HepG2 (cell line): ENCODE data around the gene ZNF630. TPM values are rescaled to one million over a fixed set of nuclear protein-coding genes. Genes with fewer than 3 reads are reported as not detected.

Experiments used
- ATAC-seq: fragments of 200-7000 bp; cut with Tn5 transposase; 3 replicates; pipeline ENCODE4 v1.9.1; 2020; ENCODE audit warnings: mild to moderate bottlenecking, moderate library complexity
- BruUV-seq: library from RNA; stranded (reverse); fragments of 400-500 nt; replicated peaks from 2 replicates; lab custom pipeline; 2021; lab: Mats Ljungman, UMichigan
- CTCF ChIA-PET: fragments of 300-600 bp; formaldehyde crosslinking; extraction: SDS; loops from one replicate; lab custom pipeline; 2021; ENCODE audit warnings: low total read pairs, inconsistent platforms, low intra/inter-chr PET ratio; lab: Yijun Ruan, JAX
- POLR2A ChIA-PET: fragments of 350-600 bp; sonication (Branson Sonifier 250); formaldehyde crosslinking; loops from one replicate; lab custom pipeline; 2020; ENCODE audit warnings: antibody characterized with exemption, inconsistent platforms; lab: Yijun Ruan, JAX
- DNase-seq: peaks from one replicate; pipeline ENCODE4 v3.0.0-alpha.2; 2015; ENCODE audit warnings: low spot score
- FAIRE-seq: peaks from 3 replicates; lab custom pipeline; 2011; peaks lifted over from hg19 to GRCh38; lab: Jason Lieb, UNC
- H2AFZ ChIP-seq: one replicate; pipeline ENCODE4 v1.6.1; 2011; ENCODE audit warnings: low read length, inconsistent platforms
- H3K27ac ChIP-seq: fragments of 300-600 bp; 3 replicates; pipeline ENCODE4 v1.8.0; 2011; ENCODE audit warnings: mixed run types, mild to moderate bottlenecking, mixed read lengths, low read length, inconsistent platforms; ENCODE audit not compliant: insufficient read depth; ENCODE audit errors: extremely low read length
- H3K27me3 ChIP-seq, 2 experiments: fragments of 200-600 bp in 1 of 2; 2 replicates in 1 of 2; 3 replicates in 1 of 2; pipeline versions ENCODE4 v1.6.0 to v1.8.0; 2011; ENCODE audit warnings: low read length in 2 of 2, mild to moderate bottlenecking in 2 of 2, moderate library complexity in 2 of 2, inconsistent platforms in 1 of 2; ENCODE audit not compliant: insufficient read depth in 2 of 2, control insufficient read depth in 1 of 2
- H3K36me3 ChIP-seq, 2 experiments: fragments of 200-600 bp in 1 of 2; replicated peaks in 1 of 2; 2 replicates in 1 of 2; 3 replicates in 1 of 2; pipeline versions ENCODE4 v1.5.1 to v1.8.0; 2011; ENCODE audit warnings: low read length in 2 of 2, inconsistent platforms in 1 of 2; ENCODE audit not compliant: insufficient read depth in 2 of 2, control insufficient read depth in 1 of 2
- H3K4me1 ChIP-seq: 2 replicates; pipeline ENCODE4 v1.5.1; 2012; ENCODE audit warnings: low read length, inconsistent platforms; ENCODE audit not compliant: insufficient read depth
- H3K4me2 ChIP-seq: 2 replicates; pipeline ENCODE4 v1.6.0; 2011; ENCODE audit warnings: low read depth, low read length, inconsistent platforms
- H3K4me3 ChIP-seq, 3 experiments: fragments of 200-600 bp in 1 of 3; sonication (generic), shearing (Covaris generic) in 1 of 3; replicated peaks in 1 of 3; 2 replicates each; pipeline ENCODE4 v1.5.1; 2011 to 2016; ENCODE audit warnings: low read length in 3 of 3, inconsistent platforms in 2 of 3, low read depth in 2 of 3, mild to moderate bottlenecking in 2 of 3, control low read depth in 1 of 3, mixed read lengths in 1 of 3; ENCODE audit not compliant: insufficient read depth in 1 of 3
- H3K79me2 ChIP-seq: one replicate; pipeline ENCODE4 v1.6.1; 2011; ENCODE audit warnings: low read length, inconsistent platforms; ENCODE audit not compliant: insufficient read depth
- H3K9ac ChIP-seq: 2 replicates; pipeline ENCODE4 v1.6.0; 2011; ENCODE audit warnings: mild to moderate bottlenecking, low read depth, low read length, inconsistent platforms; ENCODE audit not compliant: insufficient read depth
- H3K9me3 ChIP-seq: 2 replicates; pipeline ENCODE4 v1.5.1; 2012; ENCODE audit warnings: mild to moderate bottlenecking, low read length
- H4K20me1 ChIP-seq: 2 replicates; pipeline ENCODE4 v1.6.0; 2011; ENCODE audit warnings: inconsistent platforms, mild to moderate bottlenecking, low read length, moderate library complexity; ENCODE audit not compliant: insufficient read depth
- EED ChIP-seq: sonication (generic); formaldehyde crosslinking; IDR thresholded peaks from 2 replicates; pipeline ENCODE4 v1.5.0; 2020; ENCODE audit warnings: mild to moderate bottlenecking, missing genetic modification reagents
- FOXJ3 ChIP-seq: sonication (generic); formaldehyde crosslinking; IDR thresholded peaks from 2 replicates; pipeline ENCODE4 v1.4.0; 2020; ENCODE audit warnings: missing genetic modification reagents, mild to moderate bottlenecking, borderline replicate concordance
- GATAD2A ChIP-seq: IDR thresholded peaks from 2 replicates; pipeline ENCODE4 v1.6.1; 2016
- GLI4 ChIP-seq: sonication (generic); formaldehyde crosslinking; IDR thresholded peaks from 2 replicates; pipeline ENCODE4 v1.5.1; 2020; ENCODE audit warnings: missing genetic modification reagents, mild to moderate bottlenecking, moderate library complexity, borderline replicate concordance
- MBD4 ChIP-seq: IDR thresholded peaks from 2 replicates; pipeline ENCODE4 v1.6.1; 2012; ENCODE audit warnings: low read length, inconsistent platforms, borderline replicate concordance
- MEF2D ChIP-seq: sonication (generic); formaldehyde crosslinking; IDR thresholded peaks from 2 replicates; pipeline ENCODE4 v1.5.1; 2020; ENCODE audit warnings: mild to moderate bottlenecking, missing genetic modification reagents
- MEIS1 ChIP-seq: sonication (generic); formaldehyde crosslinking; IDR thresholded peaks from 2 replicates; pipeline ENCODE4 v1.9.0; 2021; ENCODE audit warnings: mild to moderate bottlenecking, missing genetic modification reagents, moderate library complexity, borderline replicate concordance
- RARA ChIP-seq: IDR thresholded peaks from 2 replicates; pipeline ENCODE4 v1.6.1; 2016; ENCODE audit warnings: missing genetic modification reagents, missing compliant biosample characterization
- RFXANK ChIP-seq: IDR thresholded peaks from 2 replicates; pipeline ENCODE4 v1.6.1; 2016
- TEAD2 ChIP-seq: sonication (generic); formaldehyde crosslinking; IDR thresholded peaks from 2 replicates; pipeline ENCODE4 v1.9.0; 2021; ENCODE audit warnings: missing genetic modification reagents
- THAP11 ChIP-seq: IDR thresholded peaks from 2 replicates; pipeline ENCODE4 v1.6.1; 2016; ENCODE audit warnings: missing biosample characterization, missing genetic modification reagents
- TMF1 ChIP-seq: sonication (generic); formaldehyde crosslinking; IDR thresholded peaks from 2 replicates; pipeline ENCODE4 v1.8.1; 2022; ENCODE audit warnings: low read depth, missing genetic modification reagents
- ZNF207 ChIP-seq: fragments of 450-650 bp; IDR thresholded peaks from 2 replicates; pipeline ENCODE4 v1.6.1; 2016; ENCODE audit warnings: antibody characterized with exemption, borderline replicate concordance
- ZNF501 ChIP-seq: sonication (generic); formaldehyde crosslinking; IDR thresholded peaks from 2 replicates; pipeline ENCODE4 v1.5.1; 2020; ENCODE audit warnings: mild to moderate bottlenecking, moderate library complexity, missing genetic modification reagents
- ZNF672 ChIP-seq: sonication (generic); formaldehyde crosslinking; IDR thresholded peaks from 2 replicates; pipeline ENCODE4 v1.8.1; 2022; ENCODE audit warnings: missing genetic modification reagents
- ZNF775 ChIP-seq: sonication (generic); formaldehyde crosslinking; IDR thresholded peaks from 2 replicates; pipeline ENCODE4 v1.4.0; 2020; ENCODE audit warnings: missing genetic modification reagents, mild to moderate bottlenecking, moderate library complexity, borderline replicate concordance
- ZSCAN12 ChIP-seq: sonication (generic); formaldehyde crosslinking; IDR thresholded peaks from 2 replicates; pipeline ENCODE4 v1.9.0; 2021; ENCODE audit warnings: mild to moderate bottlenecking, missing genetic modification reagents
- WGBS: methylation state at CpG from one replicate; pipeline ENCODE4 v1.1.6; 2017; ENCODE audit warnings: low lambda C conversion rate; 5-methylcytosine and 5-hydroxymethylcytosine counted together
- in situ Hi-C: cut with HindIII; loops from 2 replicates; pipeline ENCODE4 v1.10.0; 2017; ENCODE audit warnings: low pct_unique_long_range_greater_than_20kb; ENCODE audit not compliant: extremely low pct_ligation_motif_present
- intact Hi-C: fragments of 100-400 bp; cut with micrococcal nuclease; formaldehyde crosslinking; loops from one replicate; pipeline ENCODE4 v1.10.0; 2022; ENCODE audit not compliant: unreplicated experiment
- polyA plus RNA-seq, 8 experiments: library from polyadenylated mRNA; depleted of rRNA in 3 of 8; stranded (reverse) in 7 of 8; unstranded in 1 of 8; fragments of >200 nt; fragmentation: Illumina TruSeq in 4 of 8; extraction: Trizol in 4 of 8; gene quantifications; 2 replicates each; pipeline versions ENCODE4 v1.2.1 to v1.2.3, GENCODE V29; 2011 to 2016; ENCODE audit warnings: low read depth in 4 of 8, missing spikeins in 1 of 8, mixed read lengths in 1 of 8; ENCODE audit not compliant: insufficient read depth in 1 of 8
- total RNA-seq, 5 experiments: library from RNA; depleted of rRNA; stranded (reverse); fragments of >200 nt; fragmentation: Illumina TruSeq; extraction: Trizol; gene quantifications; 2 replicates each; pipeline ENCODE4 v1.2.3, GENCODE V29; 2016; ENCODE audit warnings: low read depth in 1 of 5
- TF ChIP-seq, protein P1 (sequence below): sonication (generic); formaldehyde crosslinking; IDR thresholded peaks from 2 replicates; pipeline ENCODE4 v1.4.0; 2020; ENCODE audit warnings: missing genetic modification reagents, low read depth, mild to moderate bottlenecking, borderline replicate concordance
- TF ChIP-seq, protein P2 (sequence below): sonication (generic); formaldehyde crosslinking; IDR thresholded peaks from 2 replicates; pipeline ENCODE4 v1.5.1; 2020; ENCODE audit warnings: mild to moderate bottlenecking, missing genetic modification reagents, borderline replicate concordance

The ZNF630 gene
- total and polyA plus RNA-seq, 2 of the 13 experiments (the other 11 are each of a cell fraction or from before 2014, with no cell fraction given) = not detected

DNA sequence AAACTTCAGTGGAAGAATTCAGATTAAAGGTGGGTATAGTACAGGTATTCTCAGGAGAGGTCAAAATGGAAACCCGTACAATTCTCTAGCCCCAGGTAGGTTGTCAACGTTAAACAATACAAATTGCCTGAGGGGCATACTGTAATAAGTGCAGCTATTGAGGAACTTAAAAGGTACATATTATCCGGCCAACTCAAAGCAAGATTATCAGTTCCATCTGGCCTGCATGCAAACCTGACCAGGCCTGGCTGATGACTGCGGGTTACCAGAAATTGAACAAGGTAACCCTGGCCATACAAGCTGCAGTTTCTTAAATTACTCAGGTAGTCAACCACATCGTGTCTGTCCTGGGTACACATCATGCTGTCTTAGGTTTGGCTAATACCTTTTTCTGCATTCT lies 12.3 kb upstream of the ZNF630 start:
- in situ Hi-C loops = loop anchor here (5.0 kb wide), 1 partner anchor 409 kb away; no protein-coding TSS in a partner anchor
- ChIA-PET POLR2A (no interaction called here), CTCF (interaction anchor here (1.1 to 1.8 kb wide), 2 partner anchors 411 to 428 kb away, joined by 3 to 6 read pairs; no protein-coding TSS in a partner anchor)
- intact Hi-C loops = loop anchor here (10.0 kb wide), 1 partner anchor 411 kb away; no protein-coding TSS in a partner anchor
- H3K4me2 ChIP-seq = no peak overlapping the region
- no peaks in the 10 kb centered on the region for H3K79me2 ChIP-seq
- H3K36me3 ChIP-seq = no peaks in the 10 kb centered on the region
- H2AFZ ChIP-seq = no peak overlapping the region
- 47% methylated on average over 3 of the region's 5 CpGs for WGBS
- no peaks in the 10 kb centered on the region for H4K20me1 ChIP-seq
- H3K27ac ChIP-seq = no peak overlapping the region
- H3K4me3 ChIP-seq = no peak overlapping the region
- TF ChIP-seq TMF1 (CRISPR knock-in tag) (no peak), THAP11 (CRISPR knock-in tag) (no peak), ZNF775 (CRISPR knock-in tag) (no peak), TEAD2 (CRISPR knock-in tag) (no peak), MEIS1 (CRISPR knock-in tag) (no peak), EED (no peak), ZNF501 (CRISPR knock-in tag) (no peak), MEF2D (no peak), GLI4 (CRISPR knock-in tag) (no peak), RFXANK (CRISPR knock-in tag) (no peak), FOXJ3 (no peak), ZSCAN12 (CRISPR knock-in tag) (no peak), RARA (CRISPR knock-in tag) (no peak), ZNF672 (CRISPR knock-in tag) (no peak), MBD4 (no peak), GATAD2A (no peak), ZNF207 (no peak)
- TF ChIP-seq, protein P1, sequence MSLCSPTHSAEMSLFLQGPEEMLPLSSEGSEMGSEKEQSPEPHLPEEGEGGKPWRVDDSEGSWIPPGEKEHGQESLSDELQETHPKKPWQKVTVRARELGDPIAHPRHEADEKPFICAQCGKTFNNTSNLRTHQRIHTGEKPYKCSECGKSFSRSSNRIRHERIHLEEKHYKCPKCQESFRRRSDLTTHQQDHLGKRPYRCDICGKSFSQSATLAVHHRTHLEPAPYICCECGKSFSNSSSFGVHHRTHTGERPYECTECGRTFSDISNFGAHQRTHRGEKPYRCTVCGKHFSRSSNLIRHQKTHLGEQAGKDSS = no peak
- TF ChIP-seq, protein P2, sequence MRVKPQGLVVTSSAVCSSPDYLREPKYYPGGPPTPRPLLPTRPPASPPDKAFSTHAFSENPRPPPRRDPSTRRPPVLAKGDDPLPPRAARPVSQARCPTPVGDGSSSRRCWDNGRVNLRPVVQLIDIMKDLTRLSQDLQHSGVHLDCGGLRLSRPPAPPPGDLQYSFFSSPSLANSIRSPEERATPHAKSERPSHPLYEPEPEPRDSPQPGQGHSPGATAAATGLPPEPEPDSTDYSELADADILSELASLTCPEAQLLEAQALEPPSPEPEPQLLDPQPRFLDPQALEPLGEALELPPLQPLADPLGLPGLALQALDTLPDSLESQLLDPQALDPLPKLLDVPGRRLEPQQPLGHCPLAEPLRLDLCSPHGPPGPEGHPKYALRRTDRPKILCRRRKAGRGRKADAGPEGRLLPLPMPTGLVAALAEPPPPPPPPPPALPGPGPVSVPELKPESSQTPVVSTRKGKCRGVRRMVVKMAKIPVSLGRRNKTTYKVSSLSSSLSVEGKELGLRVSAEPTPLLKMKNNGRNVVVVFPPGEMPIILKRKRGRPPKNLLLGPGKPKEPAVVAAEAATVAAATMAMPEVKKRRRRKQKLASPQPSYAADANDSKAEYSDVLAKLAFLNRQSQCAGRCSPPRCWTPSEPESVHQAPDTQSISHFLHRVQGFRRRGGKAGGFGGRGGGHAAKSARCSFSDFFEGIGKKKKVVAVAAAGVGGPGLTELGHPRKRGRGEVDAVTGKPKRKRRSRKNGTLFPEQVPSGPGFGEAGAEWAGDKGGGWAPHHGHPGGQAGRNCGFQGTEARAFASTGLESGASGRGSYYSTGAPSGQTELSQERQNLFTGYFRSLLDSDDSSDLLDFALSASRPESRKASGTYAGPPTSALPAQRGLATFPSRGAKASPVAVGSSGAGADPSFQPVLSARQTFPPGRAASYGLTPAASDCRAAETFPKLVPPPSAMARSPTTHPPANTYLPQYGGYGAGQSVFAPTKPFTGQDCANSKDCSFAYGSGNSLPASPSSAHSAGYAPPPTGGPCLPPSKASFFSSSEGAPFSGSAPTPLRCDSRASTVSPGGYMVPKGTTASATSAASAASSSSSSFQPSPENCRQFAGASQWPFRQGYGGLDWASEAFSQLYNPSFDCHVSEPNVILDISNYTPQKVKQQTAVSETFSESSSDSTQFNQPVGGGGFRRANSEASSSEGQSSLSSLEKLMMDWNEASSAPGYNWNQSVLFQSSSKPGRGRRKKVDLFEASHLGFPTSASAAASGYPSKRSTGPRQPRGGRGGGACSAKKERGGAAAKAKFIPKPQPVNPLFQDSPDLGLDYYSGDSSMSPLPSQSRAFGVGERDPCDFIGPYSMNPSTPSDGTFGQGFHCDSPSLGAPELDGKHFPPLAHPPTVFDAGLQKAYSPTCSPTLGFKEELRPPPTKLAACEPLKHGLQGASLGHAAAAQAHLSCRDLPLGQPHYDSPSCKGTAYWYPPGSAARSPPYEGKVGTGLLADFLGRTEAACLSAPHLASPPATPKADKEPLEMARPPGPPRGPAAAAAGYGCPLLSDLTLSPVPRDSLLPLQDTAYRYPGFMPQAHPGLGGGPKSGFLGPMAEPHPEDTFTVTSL = no peak
- no peaks in the 10 kb centered on the region for H3K9me3 ChIP-seq
- H3K27me3 ChIP-seq = no peaks in the 10 kb centered on the region
- no TSS peak for BruUV-seq
- no peak for DNase-seq
- ATAC-seq = no peak
- H3K4me1 ChIP-seq = no peaks in the 10 kb centered on the region
- no peak overlapping the region for H3K9ac ChIP-seq
- no peak for FAIRE-seq
